OCI-M2 (cell line): ENCODE results near the gene DLX2.
A peak's percentile ranks its signal among the peaks of the same experiment; 100 is the strongest.
"Not testable (repeated sequence)": the region's sequence is repeated elsewhere in the genome, so short reads cannot be mapped to it uniquely, and the experiment has no call there.

Experiments used
- DNase-seq: peaks from one replicate; lab custom pipeline; 2025; ENCODE audit not compliant: unreplicated experiment; lab: John Stamatoyannopoulos, UW

Gene DLX2

DNA sequence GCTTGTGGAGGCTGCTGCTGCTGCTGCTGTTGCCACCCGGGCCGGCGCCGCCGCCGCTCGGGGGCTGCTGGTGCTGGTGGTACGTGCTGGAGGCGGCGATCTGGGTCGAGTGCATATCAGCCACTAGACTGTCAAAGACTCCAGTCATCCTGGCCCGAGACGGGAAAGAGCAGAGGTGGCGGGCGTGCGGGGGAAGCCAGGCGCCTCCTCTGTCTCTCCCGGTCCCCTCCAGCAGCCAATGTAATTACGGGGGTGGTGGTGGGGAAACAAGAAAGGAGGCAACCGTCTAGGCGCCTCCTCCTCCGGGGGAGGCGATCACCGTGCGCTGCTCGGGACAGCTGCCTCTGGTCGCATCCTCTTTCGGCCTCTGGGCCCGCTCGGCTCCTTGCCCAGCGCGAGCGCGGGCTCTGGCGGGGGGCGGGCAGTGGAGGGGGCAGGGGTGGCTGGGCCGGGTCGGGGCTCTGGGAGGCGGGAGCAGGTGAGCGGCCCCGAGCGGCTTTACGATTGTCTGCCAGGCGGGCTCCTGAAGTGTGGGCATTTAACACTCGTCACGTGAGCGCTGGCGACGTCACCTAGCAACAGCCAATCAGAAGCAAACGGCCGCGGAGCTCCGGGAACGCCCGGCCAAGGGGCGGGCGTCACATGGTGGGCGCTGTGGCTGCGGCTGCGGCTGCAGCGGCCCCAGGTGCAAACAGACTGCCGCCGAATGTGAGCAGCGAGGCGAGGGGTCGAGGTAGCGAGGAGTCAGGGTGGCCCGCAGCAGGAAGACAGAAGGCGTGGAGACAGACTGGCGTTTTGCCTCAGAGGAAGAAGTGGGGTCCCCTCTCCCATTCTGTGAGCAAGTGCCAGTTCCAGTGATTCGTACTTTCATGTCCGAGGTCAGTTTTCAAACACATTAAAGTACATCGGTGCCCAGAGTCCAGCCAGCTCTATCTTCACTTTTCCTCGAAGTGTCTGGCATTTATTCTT, at the start of gene DLX2:
TSS of gene DLX2 (minus strand) at position 510 of the 969 bp plus-strand sequence. CDS start at position 148, 362 bp downstream.
- peak; percentile 58 for DNase-seq

DNA sequence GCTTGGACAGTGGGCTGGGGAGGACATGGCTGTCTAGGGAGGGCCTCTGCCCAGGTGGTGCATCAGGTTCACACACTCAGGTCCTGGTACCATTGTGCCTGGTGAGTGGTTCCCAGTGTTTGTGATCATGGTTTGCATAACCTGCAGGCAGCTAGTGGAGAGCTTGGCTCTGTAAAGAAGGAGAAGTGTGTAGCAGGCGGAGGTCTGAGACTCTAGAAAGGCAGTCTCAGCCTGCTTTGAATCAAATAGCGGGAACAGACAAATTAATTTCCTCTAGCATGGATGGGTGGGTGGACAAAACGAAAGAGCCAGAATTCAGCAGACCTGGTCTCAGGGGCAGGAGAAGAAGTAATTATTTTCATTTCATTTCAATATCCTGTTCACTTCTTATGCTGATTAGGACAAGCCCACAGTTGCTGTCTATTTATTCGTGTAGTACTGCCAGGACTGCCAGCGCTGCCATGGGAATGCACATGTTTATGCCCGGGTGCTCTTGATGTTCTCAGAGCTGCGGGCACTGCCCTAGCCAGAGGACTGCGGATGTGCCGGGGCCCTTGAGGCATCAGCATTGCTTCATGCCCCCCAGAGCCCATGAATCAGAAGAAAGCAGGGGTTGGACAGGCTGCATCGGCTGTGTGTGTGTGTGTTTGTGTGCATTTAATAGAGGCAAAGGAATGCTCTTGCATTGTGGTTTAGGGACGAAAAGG, 45.4 kb upstream of the DLX2 start:
- no peak for DNase-seq

DNA sequence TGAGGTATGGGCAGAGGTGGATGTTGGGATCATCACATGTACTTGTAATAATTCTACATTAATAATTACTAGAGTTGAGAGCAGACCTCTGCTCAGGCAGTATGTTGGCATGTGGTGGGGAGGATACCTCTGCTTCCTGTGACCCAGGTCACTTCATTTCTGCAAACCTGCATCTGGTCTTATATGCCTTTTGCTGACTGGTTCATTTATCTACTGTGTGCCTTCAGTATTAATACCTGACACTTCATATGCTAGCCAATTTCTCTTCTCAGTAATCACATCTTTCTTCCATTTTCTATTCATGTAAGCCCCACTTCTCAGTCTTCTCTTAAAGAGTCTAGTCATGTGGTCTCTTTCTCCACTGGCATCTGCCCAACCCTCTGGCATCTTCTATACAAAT, 41.1 kb upstream of the DLX2 start:
- DNase-seq: no peak

DNA sequence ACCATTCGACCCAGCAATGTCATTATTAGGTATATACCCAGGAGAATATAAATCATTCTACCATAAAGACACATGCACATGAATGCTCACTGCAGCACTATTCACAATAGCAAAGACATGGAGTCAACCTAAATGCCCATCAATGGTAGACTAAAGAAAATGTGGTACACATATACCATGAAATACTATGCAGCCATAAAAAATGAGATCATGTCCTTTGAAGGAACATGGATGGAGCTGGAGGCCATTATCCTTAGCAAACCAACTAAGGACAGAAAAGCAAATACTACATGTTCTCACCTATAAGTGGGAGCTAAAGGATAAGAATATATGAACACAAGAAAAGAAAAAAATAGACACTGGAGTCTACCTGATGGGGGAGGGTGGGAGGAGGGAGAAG, 36.0 kb upstream of the DLX2 start:
- DNase-seq: not testable (repeated sequence)

- DNase-seq: no peak
Measured at GRCh38 chr2:172137943-172138342, 35.2 kb upstream of the DLX2 start.

DNA sequence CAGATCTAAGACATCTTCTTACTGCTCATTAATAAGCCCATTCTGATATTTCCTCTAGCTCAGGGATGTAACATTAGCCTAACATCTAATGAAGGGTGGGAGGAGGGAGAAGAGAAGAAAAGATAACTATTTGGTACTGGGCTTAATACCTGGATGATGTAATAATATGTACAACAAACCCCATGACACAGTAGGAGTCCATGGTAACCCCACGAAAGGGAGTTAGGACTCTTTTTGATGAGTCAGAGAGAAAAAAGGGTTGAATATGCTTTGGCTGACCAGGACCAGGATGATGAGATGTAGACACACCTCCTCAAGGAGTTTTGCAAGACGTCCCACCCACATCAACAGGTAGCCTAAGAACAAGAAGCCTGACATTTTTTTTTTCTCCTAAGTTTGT, 34.4 kb upstream of the DLX2 start:
- DNase-seq: no peak

DNA sequence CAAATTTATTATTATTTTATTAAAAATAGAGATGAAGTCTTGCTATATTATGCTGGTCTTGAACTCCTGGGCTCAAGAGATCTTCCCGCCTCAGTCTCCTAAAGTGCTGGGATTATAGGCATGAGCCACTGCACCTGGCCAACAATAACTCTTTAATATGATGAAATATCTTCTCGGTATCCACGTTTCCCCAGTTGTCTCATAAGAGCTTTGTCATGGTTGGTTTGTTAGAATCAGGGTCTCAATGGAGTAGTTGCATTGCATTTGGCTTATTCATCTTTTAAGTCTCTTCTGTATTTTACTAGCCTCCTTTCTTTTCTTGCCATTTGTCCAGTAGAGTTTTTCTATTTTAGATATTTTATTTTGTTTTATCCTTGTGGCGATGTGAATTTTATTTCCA, 32.7 kb upstream of the DLX2 start:
- DNase-seq: no peak

- DNase-seq: no peak
Measured at GRCh38 chr2:172134270-172134669, 31.6 kb upstream of the DLX2 start.

DNA sequence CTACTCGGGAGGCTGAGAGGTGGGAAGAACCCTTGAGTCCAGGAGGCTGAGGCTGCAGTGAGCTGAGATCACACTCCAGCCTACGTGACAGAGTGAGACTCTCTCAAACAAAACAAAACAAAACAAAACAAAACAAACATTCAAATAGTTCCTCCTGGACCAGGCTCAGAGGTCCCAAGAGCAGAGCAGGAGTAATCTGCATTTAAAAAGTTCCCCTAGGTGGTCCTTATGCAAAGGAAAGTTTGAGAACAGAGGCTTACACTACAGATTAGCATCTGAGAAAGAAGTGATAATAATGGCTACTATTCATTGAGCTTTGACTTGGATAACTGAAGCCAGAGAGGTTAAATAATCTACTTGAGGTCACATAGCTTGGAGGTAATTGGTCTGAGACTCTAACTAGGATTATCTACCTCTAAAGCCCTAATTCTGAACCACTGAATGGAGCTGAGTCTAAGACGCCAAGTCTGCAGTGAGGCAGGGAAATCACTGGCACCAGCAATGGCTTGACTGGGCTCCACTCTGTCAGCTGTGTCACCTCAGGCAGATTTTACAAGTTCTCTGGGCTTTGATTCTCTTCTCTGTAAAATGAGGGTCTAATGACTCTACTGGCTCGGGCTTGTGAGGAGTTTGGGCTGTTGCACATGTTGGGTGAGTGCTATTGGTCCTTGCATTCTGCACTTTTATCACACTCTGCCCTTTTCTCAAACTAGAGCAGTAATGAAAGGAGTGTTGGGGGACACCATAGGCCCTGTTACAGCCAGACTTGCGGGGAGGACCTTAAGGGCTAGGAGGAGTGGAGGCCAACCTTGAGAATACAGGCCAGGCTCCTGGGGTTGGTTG, 29.2 kb upstream of the DLX2 start:
- DNase-seq: no peak

DNA sequence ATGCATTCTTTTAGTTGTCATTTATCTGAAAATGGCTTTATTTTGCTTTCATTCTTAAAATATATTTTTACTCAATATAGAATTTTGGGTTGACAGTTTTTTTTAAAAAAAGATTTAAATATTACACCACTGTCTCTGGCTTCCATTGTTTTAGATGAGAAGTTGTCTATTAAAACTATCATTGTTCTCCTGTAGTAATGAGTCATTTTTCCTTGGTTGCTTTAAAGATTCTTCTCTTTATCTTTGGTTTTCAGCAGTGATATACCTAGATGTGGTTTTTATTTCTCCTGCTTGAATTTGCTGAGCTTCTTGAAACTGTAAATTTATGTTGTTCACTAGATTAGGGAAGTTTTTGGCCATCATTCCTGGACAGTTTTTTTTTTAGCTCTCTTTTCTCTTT, 26.7 kb upstream of the DLX2 start:
- DNase-seq: no peak

DNA sequence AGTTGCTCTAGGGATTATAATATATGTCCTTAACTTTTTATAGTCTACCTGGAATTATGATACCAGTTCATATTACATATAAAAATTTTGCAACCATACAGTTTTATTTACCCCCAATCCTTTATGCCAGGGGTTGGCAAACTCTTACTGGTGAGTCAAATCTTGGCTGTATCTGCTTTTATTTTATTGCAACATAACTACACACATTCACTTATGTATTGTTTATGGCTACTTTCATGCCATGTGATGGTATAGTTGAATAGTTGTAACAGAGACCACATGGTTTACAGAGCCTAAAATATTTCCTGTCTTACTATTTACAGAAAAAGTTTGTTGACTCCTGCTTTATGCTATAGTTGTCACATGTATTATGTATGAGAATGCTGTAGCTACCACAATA, 25.8 kb upstream of the DLX2 start:
- no peak for DNase-seq

- DNase-seq: no peak
Measured at GRCh38 chr2:172120118-172120517, 17.4 kb upstream of the DLX2 start.

- no peak for DNase-seq
Measured at GRCh38 chr2:172119089-172119488, 16.4 kb upstream of the DLX2 start.

DNA sequence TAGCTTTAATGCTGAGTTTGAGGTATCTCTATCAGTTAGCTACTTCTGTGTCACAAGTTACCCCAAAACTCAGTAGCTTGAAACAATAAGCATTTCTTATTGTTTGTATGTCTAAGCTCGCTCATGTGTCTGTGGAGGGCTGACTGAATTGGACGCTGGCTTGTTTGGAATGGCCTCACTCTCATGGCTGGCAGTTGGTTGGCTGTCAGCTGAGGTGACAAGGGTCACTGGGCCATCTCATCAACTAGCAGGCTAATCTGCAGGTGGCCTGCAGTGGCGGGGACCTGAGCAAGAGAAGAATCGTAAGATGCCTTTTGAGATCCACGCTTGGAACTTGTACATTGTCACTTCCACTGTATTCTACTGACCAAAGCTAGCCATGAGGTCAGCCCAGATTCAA, 13.4 kb upstream of the DLX2 start:
- DNase-seq: no peak

DNA sequence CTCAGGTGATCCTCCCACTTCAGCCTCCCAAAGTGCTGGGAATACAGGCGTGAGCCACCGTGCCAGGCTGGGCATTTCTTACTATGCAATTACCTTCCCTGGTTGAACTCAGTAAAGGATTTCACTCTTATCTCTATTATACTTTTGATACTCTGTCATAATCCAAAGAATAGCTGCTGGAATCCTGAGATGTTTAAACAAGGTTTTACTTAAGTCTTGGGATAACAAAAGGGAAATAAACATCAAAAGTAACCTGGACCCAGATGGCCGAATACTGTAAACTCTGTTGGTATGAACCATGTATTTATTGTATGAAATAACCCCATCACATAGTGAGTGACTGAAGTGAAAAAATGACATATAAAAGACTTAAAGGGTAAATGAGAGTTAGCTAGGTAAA, 11.9 kb upstream of the DLX2 start:
- DNase-seq: no peak

DNA sequence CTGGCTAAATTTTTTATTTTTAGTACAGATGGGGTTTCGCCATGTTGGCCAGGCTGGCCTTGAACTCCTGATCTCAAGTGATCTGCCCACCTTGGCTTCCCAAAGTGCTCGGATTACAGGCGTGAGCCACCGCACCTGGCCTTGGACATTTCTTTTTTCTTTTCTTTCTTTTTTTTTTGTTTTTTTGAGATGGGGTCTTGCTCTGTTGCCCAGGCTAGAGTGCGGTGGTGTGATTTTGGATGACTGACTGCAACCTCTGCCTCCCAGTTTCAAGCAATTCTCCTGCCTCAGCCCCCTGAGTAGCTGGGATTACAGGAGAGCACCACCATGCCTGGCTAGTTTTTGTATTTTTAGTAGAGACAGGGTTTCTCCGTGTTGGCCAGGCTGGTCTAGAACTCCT, 11.5 kb upstream of the DLX2 start:
- DNase-seq: not testable (repeated sequence)

- DNase-seq: no peak
Measured at GRCh38 chr2:172113617-172114016, 10.9 kb upstream of the DLX2 start.

- no peak for DNase-seq
Measured at GRCh38 chr2:172109988-172110811, 7.5 kb upstream of the DLX2 start.

DNA sequence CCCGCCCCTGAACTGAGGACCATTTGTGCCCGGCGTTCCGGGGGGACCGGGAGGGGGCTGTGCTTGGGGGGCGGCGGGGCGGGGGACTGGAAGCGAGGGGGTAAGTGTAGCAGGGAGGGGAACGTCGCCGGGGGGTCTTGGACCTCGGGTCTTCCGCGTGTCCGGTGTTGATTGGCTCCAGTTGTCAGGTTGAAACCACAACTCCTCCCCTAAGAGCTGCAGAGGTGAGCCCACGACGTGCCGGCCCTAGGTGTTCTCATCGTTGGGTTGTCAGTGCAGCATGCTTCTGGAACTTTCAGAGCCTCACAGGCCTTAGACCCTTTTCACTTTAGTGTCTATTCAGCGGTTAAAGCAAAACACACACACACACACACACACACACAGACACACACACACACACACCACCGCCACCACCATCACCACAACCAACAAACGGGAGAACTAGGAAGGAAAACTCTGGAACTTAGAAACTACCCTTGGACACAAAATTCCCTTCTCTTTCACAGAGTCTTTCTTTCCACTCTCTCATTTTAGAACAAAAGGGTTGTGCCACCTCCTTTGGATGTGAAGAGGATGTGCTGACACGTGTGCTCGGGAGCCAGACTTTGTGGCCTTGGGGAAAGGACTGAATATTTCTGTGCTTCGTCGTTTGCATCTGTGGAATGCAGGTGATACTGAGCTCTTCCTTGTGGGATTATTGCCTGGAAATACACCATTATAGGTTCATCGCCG, 6.7 kb upstream of the DLX2 start:
- DNase-seq: no peak

- DNase-seq: no peak
Measured at GRCh38 chr2:172108587-172108930, 5.9 kb upstream of the DLX2 start.
